WTC11 (cell line): Measurements from ENCODE around the gene PPP2R1A. TPM values are rescaled to one million over a fixed set of nuclear protein-coding genes. Genes with fewer than 3 reads are reported as not detected.
"Not testable (repeated sequence)": the region's sequence is repeated elsewhere in the genome, so short reads cannot be mapped to it uniquely, and the experiment has no call there.

Experiments used
- ATAC-seq: fragments of 200-7000 bp; cut with Tn5 transposase; 2 replicates; pipeline ENCODE4 v1.10.0; 2021; ENCODE audit warnings: mild to moderate bottlenecking, moderate library complexity
- CTCF ChIA-PET: fragments of 300-600 bp; sonication (Branson Sonifier 250); formaldehyde crosslinking; loops from one replicate; lab custom pipeline; 2021; ENCODE audit warnings: antibody characterized with exemption; lab: Charles Lee
- POLR2A ChIA-PET: fragments of 350-600 bp; sonication (Branson Sonifier 250); formaldehyde crosslinking; loops from one replicate; lab custom pipeline; 2021; ENCODE audit warnings: antibody characterized with exemption; lab: Charles Lee
- DNase-seq: peaks from one replicate; pipeline ENCODE4 v3.0.0; 2021; ENCODE audit warnings: low spot score
- H3K27ac Mint-ChIP-seq: 2 replicates; pipeline ENCODE4 v1.8.0; 2021; ENCODE audit warnings: mixed read lengths
- H3K27me3 Mint-ChIP-seq: 2 replicates; pipeline ENCODE4 v1.8.0; 2021; ENCODE audit warnings: low read depth, mild to moderate bottlenecking, moderate library complexity, mixed read lengths
- H3K36me3 Mint-ChIP-seq: 2 replicates; pipeline ENCODE4 v1.8.0; 2021; ENCODE audit warnings: mixed read lengths
- H3K4me1 Mint-ChIP-seq: 2 replicates; pipeline ENCODE4 v1.8.0; 2022; ENCODE audit warnings: mixed read lengths
- H3K4me3 Mint-ChIP-seq: 2 replicates; pipeline ENCODE4 v1.8.0; 2021; ENCODE audit warnings: mild to moderate bottlenecking, moderate library complexity, mixed read lengths
- H3K9me3 Mint-ChIP-seq: 2 replicates; pipeline ENCODE4 v1.8.0; 2021; ENCODE audit warnings: mixed read lengths
- ATF1 ChIP-seq: sonication (generic); formaldehyde crosslinking; IDR thresholded peaks from 2 replicates; pipeline ENCODE4 v1.8.1; 2023; ENCODE audit warnings: mild to moderate bottlenecking, moderate library complexity, missing genetic modification reagents
- E2F1 ChIP-seq: sonication (generic); formaldehyde crosslinking; IDR thresholded peaks from 2 replicates; pipeline ENCODE4 v1.8.0; 2022; ENCODE audit warnings: mild to moderate bottlenecking, missing genetic modification reagents
- E2F4 ChIP-seq: sonication (generic); formaldehyde crosslinking; IDR thresholded peaks from 2 replicates; pipeline ENCODE4 v1.8.1; 2022; ENCODE audit warnings: low read depth, mild to moderate bottlenecking, moderate library complexity, missing genetic modification reagents, borderline replicate concordance
- E2F5 ChIP-seq: sonication (generic); formaldehyde crosslinking; IDR thresholded peaks from 2 replicates; pipeline ENCODE4 v1.8.1; 2022; ENCODE audit warnings: mild to moderate bottlenecking, moderate library complexity, missing genetic modification reagents
- IRF1 ChIP-seq: sonication (generic); formaldehyde crosslinking; IDR thresholded peaks from 2 replicates; pipeline ENCODE4 v1.8.0; 2023; ENCODE audit warnings: missing genetic modification reagents
- KAT7 ChIP-seq: sonication (generic); formaldehyde crosslinking; IDR thresholded peaks from 2 replicates; pipeline ENCODE4 v1.8.1; 2023; ENCODE audit warnings: missing genetic modification reagents, mild to moderate bottlenecking, borderline replicate concordance
- NFATC4 ChIP-seq: fragments of 250-450 bp; sonication (Bioruptor Pico); IDR thresholded peaks from 2 replicates; pipeline ENCODE4 v1.9.0; 2021; ENCODE audit warnings: mild to moderate bottlenecking
- NR1H2 ChIP-seq: sonication (generic); formaldehyde crosslinking; IDR thresholded peaks from 2 replicates; pipeline ENCODE4 v1.9.0; 2021; ENCODE audit warnings: mild to moderate bottlenecking, moderate library complexity, missing genetic modification reagents
- PREB ChIP-seq: sonication (generic); formaldehyde crosslinking; IDR thresholded peaks from 2 replicates; pipeline ENCODE4 v1.8.1; 2022; ENCODE audit warnings: mild to moderate bottlenecking, missing genetic modification reagents, moderate library complexity, borderline replicate concordance
- STAT6 ChIP-seq: sonication (generic); formaldehyde crosslinking; conservative IDR thresholded peaks from 2 replicates; pipeline ENCODE4 v1.8.1; 2023; ENCODE audit warnings: mild to moderate bottlenecking, low read depth, missing genetic modification reagents, moderate library complexity
- USF1 ChIP-seq: sonication (generic); formaldehyde crosslinking; IDR thresholded peaks from 2 replicates; pipeline ENCODE4 v1.8.0; 2022; ENCODE audit warnings: mild to moderate bottlenecking, missing genetic modification reagents
- USF2 ChIP-seq: sonication (generic); formaldehyde crosslinking; IDR thresholded peaks from 2 replicates; pipeline ENCODE4 v1.8.1; 2023; ENCODE audit warnings: mild to moderate bottlenecking, missing genetic modification reagents, moderate library complexity
- ZBTB21 ChIP-seq: sonication (generic); formaldehyde crosslinking; IDR thresholded peaks from 2 replicates; pipeline ENCODE4 v1.8.1; 2023; ENCODE audit warnings: mild to moderate bottlenecking, missing genetic modification reagents, borderline replicate concordance
- ZBTB43 ChIP-seq: sonication (generic); formaldehyde crosslinking; IDR thresholded peaks from 2 replicates; pipeline ENCODE4 v1.8.1; 2023; ENCODE audit warnings: mild to moderate bottlenecking, missing genetic modification reagents
- ZNF138 ChIP-seq: sonication (generic); formaldehyde crosslinking; conservative IDR thresholded peaks from 2 replicates; pipeline ENCODE4 v1.8.1; 2022; ENCODE audit warnings: mild to moderate bottlenecking, moderate library complexity, missing genetic modification reagents
- ZNF396 ChIP-seq: fragments of 250-450 bp; sonication (Bioruptor Pico); IDR thresholded peaks from 2 replicates; pipeline ENCODE4 v1.8.0; 2021; ENCODE audit warnings: mild to moderate bottlenecking, moderate library complexity, borderline replicate concordance
- ZNF423 ChIP-seq: fragments of 250-450 bp; sonication (Bioruptor Pico); IDR thresholded peaks from 2 replicates; pipeline ENCODE4 v2.1.2; 2022; ENCODE audit warnings: mild to moderate bottlenecking, moderate library complexity
- total RNA-seq: library from RNA; stranded (reverse); gene quantifications from 3 replicates; pipeline ENCODE4 v1.2.3, GENCODE V29; 2021

PPP2R1A gene
- total RNA-seq, 1 experiment from 2014 or later = 505 TPM

GRCh38 chr19:52200044-52200443 is 10.2 kb downstream of the PPP2R1A start (continued):
- no peak for TF ChIP-seq E2F5
- no peak for TF ChIP-seq IRF1 (CRISPR knock-in tag)
- TF ChIP-seq E2F4 (CRISPR knock-in tag) = no peak
- no peak for TF ChIP-seq NFATC4 (CRISPR knock-in tag)
- no peak for TF ChIP-seq NR1H2 (CRISPR knock-in tag)
- no peak for TF ChIP-seq ZNF423 (CRISPR knock-in tag)
- no peak for TF ChIP-seq ZBTB21 (CRISPR knock-in tag)
- no peak for TF ChIP-seq ZBTB43 (CRISPR knock-in tag)
- TF ChIP-seq ZNF138 = no peak
- TF ChIP-seq USF2 (CRISPR knock-in tag) = no peak
- TF ChIP-seq ATF1 (CRISPR knock-in tag) = no peak
- no peak for TF ChIP-seq USF1

- H3K36me3 Mint-ChIP-seq = peaks cover 65% of the 10 kb centered on the region
- CTCF ChIA-PET, DNase-seq, H3K27ac Mint-ChIP-seq, H3K27me3 Mint-ChIP-seq, H3K4me3 Mint-ChIP-seq, POLR2A ChIA-PET, H3K9me3 Mint-ChIP-seq, ATAC-seq, H3K4me1 Mint-ChIP-seq: not testable (repeated sequence)
Measured at GRCh38 chr19:52200755-52201391, 11.0 kb downstream of the PPP2R1A start.

GRCh38 chr19:52206481-52206880 is 16.6 kb downstream of the PPP2R1A start:
- CTCF ChIA-PET = no interaction called here
- Mint-ChIP-seq H3K27ac (no peak overlapping the region), H3K36me3 (peaks cover 86% of the 10 kb centered on the region), H3K9me3 (no peaks in the 10 kb centered on the region), H3K4me3 (no peak overlapping the region), H3K27me3 (no peaks in the 10 kb centered on the region; the same call in 1 of the 2 replicates), H3K4me1 (no peaks in the 10 kb centered on the region)
- no peak for ATAC-seq
- TF ChIP-seq STAT6 (CRISPR knock-in tag) (no peak), ZBTB21 (CRISPR knock-in tag) (no peak), KAT7 (CRISPR knock-in tag) (no peak), ZNF396 (no peak), E2F1 (CRISPR knock-in tag) (no peak), PREB (no peak)
- POLR2A ChIA-PET = no interaction called here
- DNase-seq = no peak
